Breast epithelium (tissue), 4 donors: ENCODE results near the gene JMJD1C. TPM values are rescaled to one million over a fixed set of nuclear protein-coding genes. Genes with fewer than 3 reads are reported as not detected.

Experiments used
- DNase-seq, 2 donors: peaks; one replicate each; pipeline ENCODE4 v3.0.0-alpha.2; 2019; ENCODE audit warnings: low spot score in 2 of 2
- H3K27ac ChIP-seq, 2 donors: fragments of 200-600 bp; sonication (generic) in 1 of 2; one replicate each; pipeline ENCODE4 v1.5.1; 2016 to 2019; ENCODE audit warnings: mild to moderate bottlenecking in 1 of 2
- H3K27me3 ChIP-seq, 2 donors: fragments of 200-600 bp; sonication (generic) in 1 of 2; one replicate each; pipeline versions ENCODE4 v1.5.1 to v1.6.0; 2017 to 2019; ENCODE audit warnings: control low read depth in 1 of 2, mild to moderate bottlenecking in 1 of 2
- H3K36me3 ChIP-seq: fragments of 200-600 bp; one replicate; pipeline ENCODE4 v1.5.1; 2019
- H3K4me1 ChIP-seq, 2 donors: fragments of 200-600 bp; sonication (generic); one replicate each; pipeline ENCODE4 v1.5.1; 2016 to 2019; ENCODE audit warnings: control low read depth in 1 of 2
- H3K4me3 ChIP-seq, 3 donors: fragments of 200-600 bp; sonication (generic); 1 replicate in 2 of 3; 2 replicates in 1 of 3; pipeline ENCODE4 v1.5.1; 2016 to 2019; ENCODE audit warnings: mild to moderate bottlenecking in 3 of 3, moderate library complexity in 2 of 3
- H3K9me3 ChIP-seq, 2 donors: fragments of 200-600 bp; sonication (generic) in 1 of 2; one replicate each; pipeline ENCODE4 v1.5.1; 2016 to 2019; ENCODE audit warnings: control low read depth in 1 of 2
- CTCF ChIP-seq, 3 donors: fragments of 450-650 bp; IDR thresholded peaks; one replicate each; pipeline ENCODE4 v1.5.1; 2016 to 2017; ENCODE audit warnings: antibody characterized with exemption in 3 of 3, mild to moderate bottlenecking in 3 of 3, moderate library complexity in 3 of 3
- POLR2A ChIP-seq: fragments of 450-650 bp; IDR thresholded peaks from one replicate; pipeline ENCODE4 v1.6.1; 2016; ENCODE audit warnings: antibody characterized with exemption, mild to moderate bottlenecking, moderate library complexity
- POLR2AphosphoS5 ChIP-seq, 3 donors: sonication (generic); formaldehyde crosslinking; IDR thresholded peaks; one replicate each; pipeline ENCODE4 v1.6.1; 2017; ENCODE audit warnings: antibody characterized with exemption in 3 of 3
- intact Hi-C: fragments of 100-400 bp; cut with DNase I; formaldehyde crosslinking; loops from one replicate; pipeline ENCODE4 v1.15.1; 2023; ENCODE audit warnings: low total_unique reads
- total RNA-seq, 3 donors: library from RNA; depleted of rRNA; stranded (reverse); fragments of >200 nt; gene quantifications; one replicate each; pipeline ENCODE4 v1.1.0, GENCODE V29; 2016

Gene JMJD1C
- total RNA-seq, 3 donors from 2014 or later: 134 to 327 (median 162) TPM

DNA sequence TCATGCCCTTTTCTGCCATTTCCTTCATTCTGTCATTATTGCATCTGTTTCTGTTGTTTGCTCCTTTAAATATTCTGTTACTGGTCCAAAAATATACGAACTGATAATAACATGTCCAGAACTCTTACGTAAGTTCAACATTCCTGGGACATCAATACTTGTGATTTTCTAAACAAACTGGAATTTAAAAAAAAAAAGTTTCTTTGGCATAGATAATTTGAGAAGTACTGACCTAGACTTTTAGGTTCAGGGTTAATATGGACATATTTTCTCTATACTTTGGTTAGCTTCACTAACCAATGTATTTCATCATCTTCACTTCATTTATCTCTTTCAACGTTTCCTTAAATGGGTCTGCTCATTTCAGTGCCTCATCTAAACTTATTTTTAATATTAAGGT, 147.3 kb downstream of the JMJD1C start:
- Histone ChIP-seq H3K27ac (no peak overlapping the region), H3K9me3 (no peaks in the 10 kb centered on the region), H3K36me3 (no peaks in the 10 kb centered on the region), H3K27me3 (no peaks in the 10 kb centered on the region), H3K4me1 (no peaks in the 10 kb centered on the region), H3K4me3 (no peak overlapping the region)
- no peak for DNase-seq
- intact Hi-C loops: no loop called here
- TF ChIP-seq CTCF (IDR thresholded peaks at IDR 0.05): no peak

GRCh38 chr10:63314020-63314419, 151.8 kb downstream of the JMJD1C start:
- H3K9me3 ChIP-seq: no peaks in the 10 kb centered on the region
- no peak overlapping the region for H3K27ac ChIP-seq
- no peaks in the 10 kb centered on the region for H3K27me3 ChIP-seq
- DNase-seq: no peak
- TF ChIP-seq POLR2AphosphoS5 (IDR thresholded peaks at IDR 0.05) (no peak), CTCF (IDR thresholded peaks at IDR 0.05) (no peak)
- H3K4me3 ChIP-seq: no peak overlapping the region
- no peaks in the 10 kb centered on the region for H3K36me3 ChIP-seq
- H3K4me1 ChIP-seq: no peaks in the 10 kb centered on the region
- intact Hi-C loops: no loop called here

GRCh38 chr10:63313066-63313717, 152.6 kb downstream of the JMJD1C start:
- TF ChIP-seq POLR2AphosphoS5 (IDR thresholded peaks at IDR 0.05): no peak
- TF ChIP-seq CTCF (IDR thresholded peaks at IDR 0.05): no peak
- no peak for TF ChIP-seq POLR2A
- intact Hi-C loops: no loop called here
- no peak for DNase-seq
- Histone ChIP-seq H3K9me3 (no peaks in the 10 kb centered on the region), H3K4me1 (no peaks in the 10 kb centered on the region), H3K27me3 (no peaks in the 10 kb centered on the region), H3K4me3 (no peak overlapping the region), H3K36me3 (no peaks in the 10 kb centered on the region), H3K27ac (no peak overlapping the region)

- Histone ChIP-seq H3K27ac (no peak overlapping the region), H3K4me1 (no peaks in the 10 kb centered on the region), H3K4me3 (no peak overlapping the region), H3K36me3 (no peaks in the 10 kb centered on the region), H3K27me3 (no peaks in the 10 kb centered on the region), H3K9me3 (no peaks in the 10 kb centered on the region)
- TF ChIP-seq CTCF (IDR thresholded peaks at IDR 0.05): no peak
- TF ChIP-seq POLR2AphosphoS5 (IDR thresholded peaks at IDR 0.05): no peak
- no peak for TF ChIP-seq POLR2A
- intact Hi-C loops: no loop called here
- DNase-seq: no peak
Measured at GRCh38 chr10:63308628-63309027, 157.1 kb downstream of the JMJD1C start.

DNA sequence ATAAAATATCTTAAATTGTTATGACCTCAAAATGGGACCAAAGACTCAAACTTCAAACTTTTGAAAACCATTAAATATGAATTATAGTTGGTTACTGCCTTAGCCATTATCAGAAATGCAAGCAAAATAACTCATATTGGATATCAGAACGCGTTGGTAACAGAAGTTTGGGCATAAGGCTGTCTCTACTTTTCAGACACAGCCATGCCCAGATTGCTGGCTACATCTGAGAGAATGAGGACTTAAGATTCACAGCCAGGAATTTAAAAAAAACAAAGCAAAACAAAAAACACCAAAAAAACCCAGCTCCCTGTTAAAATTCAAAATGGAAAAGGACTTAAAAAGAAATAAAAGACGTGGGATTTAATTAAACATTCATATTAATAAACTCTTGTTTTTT, 161.6 kb downstream of the JMJD1C start:
- no peak for TF ChIP-seq CTCF (IDR thresholded peaks at IDR 0.05)
- TF ChIP-seq POLR2AphosphoS5 (IDR thresholded peaks at IDR 0.05): no peak
- TF ChIP-seq POLR2A: no peak
- Histone ChIP-seq H3K27ac (no peak overlapping the region), H3K27me3 (no peaks in the 10 kb centered on the region), H3K4me1 (no peaks in the 10 kb centered on the region), H3K36me3 (no peaks in the 10 kb centered on the region), H3K9me3 (no peaks in the 10 kb centered on the region), H3K4me3 (no peak overlapping the region)
- intact Hi-C loops: no loop called here
- DNase-seq: no peak
